ENCODE results near the gene WRAP73. TPM values are rescaled to one million over a fixed set of nuclear protein-coding genes. Genes with fewer than 3 reads are reported as not detected.

WRAP73 gene
- total RNA-seq, 1 donor from 2014 or later, result 38.6 TPM

- intact Hi-C loops (cut with micrococcal nuclease), result loop anchor here (10.0 kb wide), 1 partner anchor 124 kb away; the partner anchor contains the start of gene SMIM1
Measured at GRCh38 chr1:3651026-3651929, 1.4 kb upstream of the WRAP73 start.

- intact Hi-C loops (cut with micrococcal nuclease), result loop anchor here (1.0 to 10.0 kb wide), 4 partner anchors 26 to 146 kb away; partner anchors contain the start of genes LRRC47 and SMIM1
Measured at GRCh38 chr1:3650248-3651025, 534 bp upstream of the WRAP73 start.

- intact Hi-C loops (cut with micrococcal nuclease), result no loop called here
Measured at GRCh38 chr1:3646596-3646995, 3.3 kb downstream of the WRAP73 start.

GRCh38 chr1:3645666-3646355, 4.1 kb downstream of the WRAP73 start:
- intact Hi-C loops (cut with micrococcal nuclease), result no loop called here

- intact Hi-C loops (cut with micrococcal nuclease), result no loop called here
Measured at GRCh38 chr1:3645247-3645646, 4.7 kb downstream of the WRAP73 start.

GRCh38 chr1:3644273-3644672, 5.6 kb downstream of the WRAP73 start:
- intact Hi-C loops (cut with micrococcal nuclease), result no loop called here

GRCh38 chr1:3642919-3643675, 6.8 kb downstream of the WRAP73 start:
- intact Hi-C loops (cut with micrococcal nuclease), result no loop called here

GRCh38 chr1:3641816-3642215, 8.1 kb downstream of the WRAP73 start:
- intact Hi-C loops (cut with micrococcal nuclease), result no loop called here

GRCh38 chr1:3641046-3641760, 8.7 kb downstream of the WRAP73 start:
- intact Hi-C loops (cut with micrococcal nuclease), result no loop called here

- intact Hi-C loops (cut with micrococcal nuclease), result no loop called here
Measured at GRCh38 chr1:3640121-3640837, 9.6 kb downstream of the WRAP73 start.

- intact Hi-C loops (cut with micrococcal nuclease), result no loop called here
Measured at GRCh38 chr1:3639397-3639911, 10.4 kb downstream of the WRAP73 start.

- intact Hi-C loops (cut with micrococcal nuclease), result no loop called here
Measured at GRCh38 chr1:3638676-3639075, 11.2 kb downstream of the WRAP73 start.

GRCh38 chr1:3638027-3638426, 11.9 kb downstream of the WRAP73 start:
- intact Hi-C loops (cut with micrococcal nuclease), result no loop called here

- intact Hi-C loops (cut with micrococcal nuclease), result no loop called here
Measured at GRCh38 chr1:3636531-3636930, 13.4 kb downstream of the WRAP73 start.

GRCh38 chr1:3636080-3636479, 13.8 kb downstream of the WRAP73 start:
- intact Hi-C loops (cut with micrococcal nuclease), result no loop called here

GRCh38 chr1:3634059-3634800, 15.7 kb downstream of the WRAP73 start:
- intact Hi-C loops (cut with micrococcal nuclease), result no loop called here

GRCh38 chr1:3633344-3634058, 16.4 kb downstream of the WRAP73 start:
- intact Hi-C loops (cut with micrococcal nuclease), result no loop called here
